ENCODE measurements around the gene SLC47A2.

DNA sequence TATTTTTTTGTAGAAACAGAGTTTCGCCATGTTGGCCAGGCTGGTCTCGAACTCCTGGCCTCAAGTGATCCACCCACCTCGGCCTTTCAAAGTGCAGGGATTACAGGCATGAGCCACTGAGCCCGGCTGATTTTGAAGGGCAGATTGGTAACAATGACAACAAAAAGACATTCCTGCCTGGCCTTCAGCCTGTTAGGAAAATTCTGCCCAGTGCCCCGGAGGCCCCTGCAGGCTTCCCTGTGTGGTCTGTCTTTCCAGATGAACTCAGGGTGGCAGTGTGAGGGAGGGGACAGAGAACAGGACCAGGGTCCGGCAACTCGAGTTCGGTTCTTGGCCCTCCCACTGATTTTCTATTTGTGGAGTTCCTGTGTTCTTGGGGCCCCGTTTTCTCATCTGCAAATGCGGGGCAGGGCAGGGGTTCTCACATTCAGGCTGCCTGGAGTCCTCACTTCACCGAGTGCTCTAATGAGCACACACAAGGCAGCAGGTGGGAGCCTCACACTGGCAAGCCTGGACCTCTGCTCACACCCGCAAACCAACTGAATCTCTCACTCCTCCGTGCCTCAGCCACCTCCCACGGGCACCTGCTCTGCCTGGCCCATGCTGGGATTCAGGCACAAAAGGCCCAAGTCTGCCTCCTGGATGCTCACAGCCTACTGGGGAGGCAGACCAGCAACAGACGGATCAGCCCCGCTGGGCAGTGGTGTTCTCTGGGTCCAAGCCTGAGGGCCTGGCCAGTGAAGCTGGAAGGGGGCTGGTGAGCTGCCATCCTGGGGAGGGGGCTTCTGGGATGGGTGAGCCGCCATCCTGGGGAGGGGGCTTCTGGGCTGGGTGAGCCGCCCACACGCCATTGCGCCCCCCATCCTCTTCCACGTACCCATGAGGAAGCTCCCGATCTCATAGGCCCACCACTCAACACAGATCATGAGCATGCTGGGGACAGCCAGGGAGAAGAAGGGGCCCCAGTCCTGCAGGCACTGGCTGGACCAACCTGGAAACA is 10.3 kb downstream of the SLC47A2 start:
- no peak for TF ChIP-seq CTCF (conservative IDR thresholded peaks at IDR 0.05; ENCODE audit: low read length)
- TF ChIP-seq EZH2phosphoT487 (IDR thresholded peaks at IDR 0.05; ENCODE audit: borderline replicate concordance, low read depth, low read length) = no peak

All from OCI-LY7 (cell line).